8988T (cell line): ENCODE measurements around the gene SUPT20H.
A peak's percentile ranks its signal among the peaks of the same experiment; 100 is the strongest.

Source experiments
- DNase-seq: peaks from one replicate; pipeline ENCODE4 v3.0.0; 2011

The SUPT20H gene

GRCh38 chr13:36997716-36998427, 61.6 kb downstream of the SUPT20H start:
- DNase-seq: no peak

- no peak for DNase-seq
These were observed 67.1 kb downstream of the SUPT20H start for GRCh38 chr13:36992362-36992761.

- no peak for DNase-seq
These were observed 72.8 kb downstream of the SUPT20H start for GRCh38 chr13:36986462-36987240.

GRCh38 chr13:36981156-36981743, 78.2 kb downstream of the SUPT20H start:
- DNase-seq: no peak

GRCh38 chr13:36979361-36980050, 80.0 kb downstream of the SUPT20H start:
- no peak for DNase-seq

- DNase-seq: no peak
These were observed 84.3 kb downstream of the SUPT20H start for GRCh38 chr13:36975172-36975571.

GRCh38 chr13:36973621-36974295, 85.7 kb downstream of the SUPT20H start:
- DNase-seq: no peak

GRCh38 chr13:36973009-36973408, 86.5 kb downstream of the SUPT20H start:
- DNase-seq: no peak

GRCh38 chr13:36966404-36966803, 93.1 kb downstream of the SUPT20H start:
- no peak for DNase-seq

- DNase-seq: peak; percentile 18
These were observed 93.7 kb downstream of the SUPT20H start for GRCh38 chr13:36965767-36966166.

- no peak for DNase-seq
These were observed 99.9 kb downstream of the SUPT20H start for GRCh38 chr13:36959456-36960116.
